ENCODE results near the gene NSG2. TPM values are rescaled to one million over a fixed set of nuclear protein-coding genes. Genes with fewer than 3 reads are reported as not detected.

The NSG2 gene
- total RNA-seq, 1 donor = not detected

GRCh38 chr5:174044466-174045254 lies 846 bp upstream of the NSG2 start:
- TF ChIP-seq, protein P1, sequence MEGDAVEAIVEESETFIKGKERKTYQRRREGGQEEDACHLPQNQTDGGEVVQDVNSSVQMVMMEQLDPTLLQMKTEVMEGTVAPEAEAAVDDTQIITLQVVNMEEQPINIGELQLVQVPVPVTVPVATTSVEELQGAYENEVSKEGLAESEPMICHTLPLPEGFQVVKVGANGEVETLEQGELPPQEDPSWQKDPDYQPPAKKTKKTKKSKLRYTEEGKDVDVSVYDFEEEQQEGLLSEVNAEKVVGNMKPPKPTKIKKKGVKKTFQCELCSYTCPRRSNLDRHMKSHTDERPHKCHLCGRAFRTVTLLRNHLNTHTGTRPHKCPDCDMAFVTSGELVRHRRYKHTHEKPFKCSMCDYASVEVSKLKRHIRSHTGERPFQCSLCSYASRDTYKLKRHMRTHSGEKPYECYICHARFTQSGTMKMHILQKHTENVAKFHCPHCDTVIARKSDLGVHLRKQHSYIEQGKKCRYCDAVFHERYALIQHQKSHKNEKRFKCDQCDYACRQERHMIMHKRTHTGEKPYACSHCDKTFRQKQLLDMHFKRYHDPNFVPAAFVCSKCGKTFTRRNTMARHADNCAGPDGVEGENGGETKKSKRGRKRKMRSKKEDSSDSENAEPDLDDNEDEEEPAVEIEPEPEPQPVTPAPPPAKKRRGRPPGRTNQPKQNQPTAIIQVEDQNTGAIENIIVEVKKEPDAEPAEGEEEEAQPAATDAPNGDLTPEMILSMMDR (IDR thresholded peaks at IDR 0.05; ENCODE audit: extremely low read depth, low read depth, low read length) = no peak
- no peaks in the 10 kb centered on the region for H3K79me2 ChIP-seq (ENCODE audit: insufficient read depth, low read length)
- no peak overlapping the region for H3K4me3 ChIP-seq (ENCODE audit: insufficient read depth, low read length)
- no peak for DNase-seq (ENCODE audit: insufficient read length, low spot score, missing footprints)
- H3K27me3 ChIP-seq (ENCODE audit: insufficient read depth, low read length) = no peaks in the 10 kb centered on the region
- no peak overlapping the region for H3K27ac ChIP-seq (ENCODE audit: low read depth, low read length)
- no peak overlapping the region for H2AFZ ChIP-seq (ENCODE audit: low read length)
- no peaks in the 10 kb centered on the region for H3K4me1 ChIP-seq (ENCODE audit: insufficient read depth, low read length)
- no peaks in the 10 kb centered on the region for H3K36me3 ChIP-seq (ENCODE audit: insufficient read depth, low read length)
- no peaks in the 10 kb centered on the region for H4K20me1 ChIP-seq (ENCODE audit: insufficient read depth, low read length)
- no peak overlapping the region for H3K4me2 ChIP-seq (ENCODE audit: insufficient read depth, low read length)
- H3K9me3 ChIP-seq (ENCODE audit: low read depth, low read length) = no peaks in the 10 kb centered on the region

DNA sequence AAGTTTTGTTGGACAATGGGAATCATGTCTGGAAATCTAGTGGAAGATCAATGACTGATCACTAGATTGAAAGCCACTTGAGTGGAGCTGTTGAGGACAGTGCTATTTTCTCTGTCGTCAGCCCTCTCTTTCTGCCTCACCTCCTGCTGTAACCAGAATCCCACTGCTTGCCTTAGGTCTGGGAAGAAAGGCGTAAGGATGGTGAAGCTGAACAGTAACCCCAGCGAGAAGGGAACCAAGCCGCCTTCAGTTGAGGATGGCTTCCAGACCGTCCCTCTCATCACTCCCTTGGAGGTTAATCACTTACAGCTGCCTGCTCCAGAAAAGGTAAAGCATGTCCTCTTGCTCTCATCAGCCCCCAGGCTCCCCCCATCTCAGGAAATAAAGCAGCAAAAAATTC lies 1.1 kb downstream of the NSG2 start:
- TF ChIP-seq, protein P1 (IDR thresholded peaks at IDR 0.05; ENCODE audit: extremely low read depth, low read depth, low read length) = no peak
- Histone ChIP-seq H3K79me2 (ENCODE audit: insufficient read depth, low read length) (no peaks in the 10 kb centered on the region), H3K4me1 (ENCODE audit: insufficient read depth, low read length) (no peaks in the 10 kb centered on the region), H3K36me3 (ENCODE audit: insufficient read depth, low read length) (no peaks in the 10 kb centered on the region), H3K27ac (ENCODE audit: low read depth, low read length) (no peak overlapping the region), H3K9me3 (ENCODE audit: low read depth, low read length) (no peaks in the 10 kb centered on the region), H3K27me3 (ENCODE audit: insufficient read depth, low read length) (no peaks in the 10 kb centered on the region), H4K20me1 (ENCODE audit: insufficient read depth, low read length) (no peaks in the 10 kb centered on the region), H3K4me2 (ENCODE audit: insufficient read depth, low read length) (no peak overlapping the region), H3K4me3 (ENCODE audit: insufficient read depth, low read length) (no peak overlapping the region), H2AFZ (ENCODE audit: low read length) (no peak overlapping the region)
- no peak for DNase-seq (ENCODE audit: insufficient read length, low spot score, missing footprints)

DNA sequence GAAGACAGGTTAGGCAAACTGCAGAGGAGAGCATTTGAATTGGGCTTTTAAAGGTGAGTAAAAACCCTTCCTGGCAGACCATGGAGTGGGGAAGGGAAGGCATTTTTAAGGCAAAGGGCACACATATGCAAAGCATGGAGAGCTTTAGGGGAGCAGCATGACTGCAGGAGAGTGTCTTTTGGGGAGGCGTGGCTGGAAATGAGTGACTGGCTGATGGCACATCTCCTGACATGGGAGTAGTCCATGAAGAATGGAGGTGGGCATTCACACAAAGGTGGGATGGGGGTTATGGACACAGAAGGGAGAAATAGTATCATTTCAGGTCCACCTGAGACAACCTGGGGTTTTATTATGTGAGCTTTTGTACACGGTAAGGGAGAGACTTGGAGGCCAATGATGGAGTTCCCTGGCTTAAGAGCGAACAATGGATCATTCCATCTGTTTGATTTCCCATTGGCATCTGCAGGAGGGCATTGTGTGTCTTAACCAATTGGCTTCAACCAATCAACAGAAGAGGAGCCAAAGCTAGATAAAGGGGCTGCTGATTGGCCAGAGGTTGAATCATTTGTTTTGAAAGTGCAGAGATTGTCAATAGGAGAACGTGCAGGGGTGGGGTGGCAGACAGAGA lies 2.1 kb downstream of the NSG2 start:
- H3K27me3 ChIP-seq (ENCODE audit: insufficient read depth, low read length) = no peaks in the 10 kb centered on the region
- H3K79me2 ChIP-seq (ENCODE audit: insufficient read depth, low read length) = no peaks in the 10 kb centered on the region
- no peak overlapping the region for H3K27ac ChIP-seq (ENCODE audit: low read depth, low read length)
- H3K4me2 ChIP-seq (ENCODE audit: insufficient read depth, low read length) = no peak overlapping the region
- H3K36me3 ChIP-seq (ENCODE audit: insufficient read depth, low read length) = no peaks in the 10 kb centered on the region
- no peak for DNase-seq (ENCODE audit: insufficient read length, low spot score, missing footprints)
- H3K4me1 ChIP-seq (ENCODE audit: insufficient read depth, low read length) = no peaks in the 10 kb centered on the region
- H2AFZ ChIP-seq (ENCODE audit: low read length) = no peak overlapping the region
- TF ChIP-seq, protein P1 (IDR thresholded peaks at IDR 0.05; ENCODE audit: extremely low read depth, low read depth, low read length) = no peak
- no peaks in the 10 kb centered on the region for H4K20me1 ChIP-seq (ENCODE audit: insufficient read depth, low read length)
- no peaks in the 10 kb centered on the region for H3K9me3 ChIP-seq (ENCODE audit: low read depth, low read length)
- H3K4me3 ChIP-seq (ENCODE audit: insufficient read depth, low read length) = no peak overlapping the region

DNA sequence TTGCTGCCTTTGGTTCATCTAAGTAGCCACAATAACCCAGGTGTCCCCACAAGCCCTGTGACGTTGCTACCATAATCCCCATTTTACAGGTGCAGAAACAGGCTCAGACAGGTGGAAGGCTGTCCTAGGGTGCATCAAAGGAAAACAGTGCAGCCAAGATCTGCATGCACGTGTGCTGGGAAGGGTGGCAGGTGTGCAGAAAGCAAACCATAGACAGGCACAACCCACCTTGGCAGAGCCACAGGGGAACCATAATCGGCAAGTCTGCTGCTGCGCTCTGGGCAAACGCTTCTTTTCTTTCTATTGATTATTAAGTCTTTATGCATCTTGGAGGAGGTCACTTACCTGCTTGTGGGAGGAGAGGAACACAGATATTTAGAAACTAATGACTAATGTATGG lies 7.1 kb downstream of the NSG2 start:
- Histone ChIP-seq H3K9me3 (ENCODE audit: low read depth, low read length) (no peaks in the 10 kb centered on the region), H2AFZ (ENCODE audit: low read length) (no peak overlapping the region), H4K20me1 (ENCODE audit: insufficient read depth, low read length) (no peaks in the 10 kb centered on the region), H3K36me3 (ENCODE audit: insufficient read depth, low read length) (no peaks in the 10 kb centered on the region), H3K27ac (ENCODE audit: low read depth, low read length) (no peak overlapping the region), H3K27me3 (ENCODE audit: insufficient read depth, low read length) (no peaks in the 10 kb centered on the region), H3K79me2 (ENCODE audit: insufficient read depth, low read length) (no peaks in the 10 kb centered on the region), H3K4me1 (ENCODE audit: insufficient read depth, low read length) (no peaks in the 10 kb centered on the region), H3K4me2 (ENCODE audit: insufficient read depth, low read length) (no peak overlapping the region), H3K4me3 (ENCODE audit: insufficient read depth, low read length) (no peak overlapping the region)
- TF ChIP-seq, protein P1 (IDR thresholded peaks at IDR 0.05; ENCODE audit: extremely low read depth, low read depth, low read length) = no peak
- DNase-seq (ENCODE audit: insufficient read length, low spot score, missing footprints) = no peak

Data from osteoblast (primary cell).